ENCODE data around the gene GPR21.

Gene GPR21

GRCh38 chr9:123034881-123035510, 1.5 kb downstream of the GPR21 start:
- peak in 1 of 3 donors; percentile 5 for DNase-seq

- no peak for DNase-seq
Measured at GRCh38 chr9:123035791-123036190, 2.3 kb downstream of the GPR21 start.

- DNase-seq: peak in 2 of 3 donors; percentile 26 to 33
Measured at GRCh38 chr9:123036893-123037545, 3.6 kb downstream of the GPR21 start.

- no peak for DNase-seq
Measured at GRCh38 chr9:123039617-123040219, 6.3 kb downstream of the GPR21 start.

GRCh38 chr9:123040801-123041200, 7.3 kb downstream of the GPR21 start:
- DNase-seq: no peak

GRCh38 chr9:123041489-123041888, 8.0 kb downstream of the GPR21 start:
- DNase-seq: peak in 2 of 3 donors; percentile 8 to 25

GRCh38 chr9:123043081-123043939, 9.8 kb downstream of the GPR21 start:
- no peak for DNase-seq

- DNase-seq: no peak
Measured at GRCh38 chr9:123044586-123044985, 11.1 kb downstream of the GPR21 start.

GRCh38 chr9:123046406-123047195, 13.1 kb downstream of the GPR21 start:
- no peak for DNase-seq

- DNase-seq: no peak
Measured at GRCh38 chr9:123048748-123049147, 15.3 kb downstream of the GPR21 start.

- no peak for DNase-seq
Measured at GRCh38 chr9:123049589-123050222, 16.2 kb downstream of the GPR21 start.

GRCh38 chr9:123053046-123053445, 19.6 kb downstream of the GPR21 start:
- no peak for DNase-seq

- DNase-seq: no peak
Measured at GRCh38 chr9:123053711-123054110, 20.2 kb downstream of the GPR21 start.

- DNase-seq: no peak
Measured at GRCh38 chr9:123058834-123059233, 25.4 kb downstream of the GPR21 start.

GRCh38 chr9:123059472-123060220, 26.2 kb downstream of the GPR21 start:
- DNase-seq: no peak

GRCh38 chr9:123061216-123061615, 27.7 kb downstream of the GPR21 start:
- no peak for DNase-seq

GRCh38 chr9:123062351-123063176, 29.1 kb downstream of the GPR21 start:
- no peak for DNase-seq

- no peak for DNase-seq
Measured at GRCh38 chr9:123063177-123063598, 29.7 kb downstream of the GPR21 start.

GRCh38 chr9:123063896-123064295, 30.4 kb downstream of the GPR21 start:
- DNase-seq: no peak

GRCh38 chr9:123064716-123065115, 31.2 kb downstream of the GPR21 start:
- DNase-seq: no peak
